HK-2 (cell line): ENCODE data around the gene PRUNE1.

Source experiments
- DNase-seq: peaks from one replicate; pipeline ENCODE4 v3.0.0-alpha.2; 2018; ENCODE audit not compliant: unreplicated experiment

PRUNE1 gene

GRCh38 chr1:151005729-151006319, 2.4 kb upstream of the PRUNE1 start:
- no peak for DNase-seq

GRCh38 chr1:151006327-151007052, 1.8 kb upstream of the PRUNE1 start, which contains the start of gene MINDY1:
MINDY1 (minus strand) TSS chr1:151006902; CDS start chr1:151002617, 4,285 bp downstream.
- peak; percentile 65 for DNase-seq

GRCh38 chr1:151007853-151008243, 401 bp upstream of the PRUNE1 start:
- DNase-seq: no peak

- no peak for DNase-seq
Measured at GRCh38 chr1:151009206-151009587, 948 bp downstream of the PRUNE1 start.

GRCh38 chr1:151009674-151010345, 1.6 kb downstream of the PRUNE1 start:
- DNase-seq: no peak

GRCh38 chr1:151010346-151010726, 2.1 kb downstream of the PRUNE1 start:
- DNase-seq: no peak

- DNase-seq: no peak
Measured at GRCh38 chr1:151011154-151011850, 3.1 kb downstream of the PRUNE1 start.

GRCh38 chr1:151012684-151013471, 4.6 kb downstream of the PRUNE1 start:
- DNase-seq: no peak

GRCh38 chr1:151013518-151013917, 5.3 kb downstream of the PRUNE1 start:
- DNase-seq: no peak

- DNase-seq: peak; percentile 59
Measured at GRCh38 chr1:151024540-151025146, 16.4 kb downstream of the PRUNE1 start.

GRCh38 chr1:151026460-151026859, 18.2 kb downstream of the PRUNE1 start:
- no peak for DNase-seq

- DNase-seq: no peak
Measured at GRCh38 chr1:151032164-151032563, 23.9 kb downstream of the PRUNE1 start.

- DNase-seq: no peak
Measured at GRCh38 chr1:151035167-151035566, 26.9 kb downstream of the PRUNE1 start.

GRCh38 chr1:151036356-151036755, 28.1 kb downstream of the PRUNE1 start, which contains the start of gene BNIPL:
BNIPL (plus strand) TSS chr1:151036586; CDS start chr1:151036726, 140 bp downstream.
- no peak for DNase-seq

- DNase-seq: no peak
Measured at GRCh38 chr1:151037032-151037431, 28.8 kb downstream of the PRUNE1 start.

GRCh38 chr1:151039521-151039920, 31.3 kb downstream of the PRUNE1 start:
- no peak for DNase-seq

- no peak for DNase-seq
Measured at GRCh38 chr1:151043163-151043562, 34.9 kb downstream of the PRUNE1 start.

- DNase-seq: peak; percentile 71
Measured at GRCh38 chr1:151047591-151047924, 39.3 kb downstream of the PRUNE1 start, which contains the start of gene C1orf56. C1orf56 (plus strand) TSS chr1:151047751; CDS start chr1:151047848, 97 bp downstream.

- DNase-seq: peak; percentile 67
Measured at GRCh38 chr1:151047925-151048644, 39.8 kb downstream of the PRUNE1 start.

GRCh38 chr1:151048645-151049032, 40.4 kb downstream of the PRUNE1 start:
- DNase-seq: no peak
